GM23248 (cell line): Measurements from ENCODE around the gene GCNA.

Source experiments
- EZH2 ChIP-seq: fragments of 200-600 bp; sonication (generic); IDR thresholded peaks from 2 replicates; pipeline ENCODE4 v1.6.1; 2018; ENCODE audit warnings: antibody characterized with exemption, mild to moderate bottlenecking; ENCODE audit not compliant: insufficient read depth, poor library complexity, severe bottlenecking
- EZH2phosphoT487 ChIP-seq: fragments of 200-600 bp; sonication (generic); IDR thresholded peaks from 2 replicates; pipeline ENCODE4 v1.6.1; 2018; ENCODE audit warnings: antibody characterized with exemption, moderate library complexity, mild to moderate bottlenecking, low read depth; ENCODE audit not compliant: insufficient read depth

DNA sequence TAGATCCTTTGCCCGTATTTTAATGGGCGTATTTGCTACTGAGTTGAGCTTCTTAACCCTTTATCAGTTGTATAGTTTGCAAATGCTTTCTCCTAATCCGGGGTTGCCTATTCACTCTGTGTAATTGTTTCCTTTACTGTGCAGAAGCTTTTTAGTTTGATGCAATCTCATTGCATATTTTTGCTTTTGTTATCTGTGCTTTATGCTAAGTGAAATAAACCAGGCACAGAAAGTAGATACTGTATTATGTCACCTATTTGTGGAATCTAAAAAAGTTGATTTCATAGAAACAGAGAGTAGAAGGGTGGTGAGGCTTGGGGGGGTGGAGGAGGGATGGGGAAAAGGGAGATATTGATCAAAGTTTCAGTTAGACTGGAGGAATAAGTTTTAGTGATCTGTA, 27.7 kb upstream of the GCNA start:
- TF ChIP-seq EZH2 (no peak), EZH2phosphoT487 (no peak)
